Mesodermal cell (in vitro differentiated cells): Measurements from ENCODE around the gene TRIM66.

Experiments
- H3K27ac ChIP-seq: 2 replicates; pipeline ENCODE4 v1.7.0; 2013; ENCODE audit warnings: mild to moderate bottlenecking, low read depth, low read length, moderate library complexity; ENCODE audit not compliant: severe bottlenecking
- H3K36me3 ChIP-seq: 2 replicates; pipeline ENCODE4 v1.7.1; 2013; ENCODE audit warnings: mild to moderate bottlenecking, low read length, moderate library complexity; ENCODE audit not compliant: control insufficient read depth, insufficient read depth
- H3K4me1 ChIP-seq: one replicate; pipeline ENCODE4 v1.7.1; 2013; ENCODE audit warnings: mild to moderate bottlenecking, low read length; ENCODE audit not compliant: insufficient read depth, control insufficient read depth, poor library complexity, severe bottlenecking
- H3K4me3 ChIP-seq: 2 replicates; pipeline ENCODE4 v1.7.0; 2013; ENCODE audit warnings: low read length, control low read depth, mild to moderate bottlenecking; ENCODE audit not compliant: insufficient read depth, poor library complexity, severe bottlenecking; ENCODE audit errors: extremely low read depth
- H3K9me3 ChIP-seq: 2 replicates; pipeline ENCODE4 v1.7.1; 2013; ENCODE audit warnings: mild to moderate bottlenecking, low read length, moderate library complexity; ENCODE audit not compliant: control insufficient read depth
- WGBS, 2 experiments: methylation state at CpG; one replicate each; pipeline ENCODE4 v1.1.5; 2013; ENCODE audit warnings: missing lambda C conversion rate in 2 of 2; ENCODE audit not compliant: insufficient coverage in 2 of 2; 5-methylcytosine and 5-hydroxymethylcytosine counted together

Gene TRIM66

GRCh38 chr11:8564526-8564925 is 117.9 kb downstream of the TRIM66 start:
- Histone ChIP-seq H3K27ac (no peak overlapping the region), H3K9me3 (peaks cover 10% of the 10 kb centered on the region), H3K4me1 (no peaks in the 10 kb centered on the region), H3K4me3 (no peak overlapping the region), H3K36me3 (no peaks in the 10 kb centered on the region)
- 100% methylated on average over 2 of the region's 2 CpGs; no CpG with 5 or more reads in 1 of the 2 experiments for WGBS, 2 experiments
